ENCODE measurements around the gene PRCD. TPM values are rescaled to one million over a fixed set of nuclear protein-coding genes. Genes with fewer than 3 reads are reported as not detected.

The PRCD gene
- total RNA-seq, 1 donor from 2014 or later = 21.4 TPM

DNA sequence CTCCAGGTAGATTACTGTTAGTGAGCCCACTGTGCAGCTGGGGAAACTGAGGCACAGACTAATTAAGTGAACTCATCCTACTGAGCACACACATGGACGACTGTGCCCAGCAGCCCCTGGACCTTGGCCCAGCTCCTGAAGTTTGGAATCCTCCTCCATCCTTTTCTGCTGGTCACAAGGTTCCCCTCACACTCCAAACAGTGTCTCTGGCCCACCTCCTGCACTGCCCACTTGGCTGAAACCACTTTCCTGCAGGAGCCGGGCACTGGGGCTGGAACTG lies 42.2 kb upstream of the PRCD start:
- intact Hi-C loops (cut with DNase I) = loop anchor here (10.0 kb wide), 1 partner anchor 193 kb away; the partner anchor contains the start of gene QRICH2
- Histone ChIP-seq H3K27me3 (no peaks in the 10 kb centered on the region), H3K36me3 (no peaks in the 10 kb centered on the region), H3K9me3 (no peaks in the 10 kb centered on the region), H3K4me3 (peak overlapping the region; percentile 0 to 25), H3K27ac (peak overlapping the region; percentile 85), H3K4me1 (peaks cover 74% of the 10 kb centered on the region)
- DNase-seq (ENCODE audit: extremely low spot score in 2 of 2) = no peak
- TF ChIP-seq POLR2A (IDR thresholded peaks at IDR 0.05) (no peak), POLR2AphosphoS5 (IDR thresholded peaks at IDR 0.05; ENCODE audit: insufficient read depth in 1 of 2, low read depth in 1 of 2) (no peak)
- TF ChIP-seq, protein P1, sequence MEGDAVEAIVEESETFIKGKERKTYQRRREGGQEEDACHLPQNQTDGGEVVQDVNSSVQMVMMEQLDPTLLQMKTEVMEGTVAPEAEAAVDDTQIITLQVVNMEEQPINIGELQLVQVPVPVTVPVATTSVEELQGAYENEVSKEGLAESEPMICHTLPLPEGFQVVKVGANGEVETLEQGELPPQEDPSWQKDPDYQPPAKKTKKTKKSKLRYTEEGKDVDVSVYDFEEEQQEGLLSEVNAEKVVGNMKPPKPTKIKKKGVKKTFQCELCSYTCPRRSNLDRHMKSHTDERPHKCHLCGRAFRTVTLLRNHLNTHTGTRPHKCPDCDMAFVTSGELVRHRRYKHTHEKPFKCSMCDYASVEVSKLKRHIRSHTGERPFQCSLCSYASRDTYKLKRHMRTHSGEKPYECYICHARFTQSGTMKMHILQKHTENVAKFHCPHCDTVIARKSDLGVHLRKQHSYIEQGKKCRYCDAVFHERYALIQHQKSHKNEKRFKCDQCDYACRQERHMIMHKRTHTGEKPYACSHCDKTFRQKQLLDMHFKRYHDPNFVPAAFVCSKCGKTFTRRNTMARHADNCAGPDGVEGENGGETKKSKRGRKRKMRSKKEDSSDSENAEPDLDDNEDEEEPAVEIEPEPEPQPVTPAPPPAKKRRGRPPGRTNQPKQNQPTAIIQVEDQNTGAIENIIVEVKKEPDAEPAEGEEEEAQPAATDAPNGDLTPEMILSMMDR (IDR thresholded peaks at IDR 0.05) = no peak

DNA sequence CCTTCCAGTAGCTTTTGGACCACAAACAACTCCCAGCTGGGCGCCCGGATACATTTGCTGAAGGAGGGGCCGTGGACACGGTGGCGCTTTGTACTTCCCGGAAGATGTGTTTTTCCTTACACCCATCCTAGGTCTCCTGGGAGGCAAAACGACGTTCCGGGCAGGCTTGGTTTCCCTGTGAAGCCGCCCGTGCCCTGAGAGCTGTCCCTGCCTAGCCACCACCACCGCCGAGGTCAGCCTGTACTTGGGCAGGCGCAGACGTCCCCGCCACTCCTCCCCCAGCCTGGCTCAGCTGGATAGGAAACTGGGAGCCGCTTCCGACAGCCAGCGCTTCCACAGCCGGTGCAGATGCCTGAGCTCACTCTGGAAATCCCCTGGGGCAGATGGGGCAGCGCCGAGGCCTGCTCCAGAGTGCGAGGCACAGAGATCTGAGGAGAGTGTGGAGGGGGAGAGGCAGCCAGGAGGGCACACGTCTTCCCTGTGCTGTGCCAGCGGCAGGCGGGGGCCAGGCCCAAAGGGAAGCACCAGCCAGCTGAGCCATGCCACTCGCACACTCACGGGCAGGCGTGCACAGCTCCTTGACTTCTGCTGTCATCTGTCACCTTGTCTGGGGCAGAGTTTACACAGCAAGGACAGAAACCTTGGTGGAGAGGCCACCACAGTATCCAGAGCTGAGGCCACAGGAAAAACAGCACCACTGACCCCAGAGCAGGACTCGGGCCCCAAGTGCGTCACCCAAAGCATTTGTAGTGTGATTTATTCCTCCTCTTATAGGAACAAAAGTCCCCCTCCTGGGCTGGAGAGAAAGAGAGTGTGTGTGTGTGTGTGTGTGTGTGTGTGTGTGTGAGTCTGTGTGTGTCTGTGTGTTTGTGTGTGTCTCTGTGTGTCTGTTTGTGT lies 41.6 kb upstream of the PRCD start:
- Histone ChIP-seq H3K4me1 (peaks cover 68% of the 10 kb centered on the region), H3K36me3 (no peaks in the 10 kb centered on the region), H3K27me3 (no peaks in the 10 kb centered on the region), H3K4me3 (peak overlapping the region; percentile 0 to 25), H3K27ac (peak overlapping the region; percentile 85), H3K9me3 (no peaks in the 10 kb centered on the region)
- DNase-seq (ENCODE audit: extremely low spot score in 2 of 2) = no peak
- TF ChIP-seq POLR2A (IDR thresholded peaks at IDR 0.05) = no peak
- peak; percentile 47 to 53 for TF ChIP-seq POLR2AphosphoS5 (IDR thresholded peaks at IDR 0.05; ENCODE audit: insufficient read depth in 1 of 2, low read depth in 1 of 2)
- intact Hi-C loops (cut with DNase I) = loop anchor here (10.0 kb wide), 1 partner anchor 193 kb away; the partner anchor contains the start of gene QRICH2

DNA sequence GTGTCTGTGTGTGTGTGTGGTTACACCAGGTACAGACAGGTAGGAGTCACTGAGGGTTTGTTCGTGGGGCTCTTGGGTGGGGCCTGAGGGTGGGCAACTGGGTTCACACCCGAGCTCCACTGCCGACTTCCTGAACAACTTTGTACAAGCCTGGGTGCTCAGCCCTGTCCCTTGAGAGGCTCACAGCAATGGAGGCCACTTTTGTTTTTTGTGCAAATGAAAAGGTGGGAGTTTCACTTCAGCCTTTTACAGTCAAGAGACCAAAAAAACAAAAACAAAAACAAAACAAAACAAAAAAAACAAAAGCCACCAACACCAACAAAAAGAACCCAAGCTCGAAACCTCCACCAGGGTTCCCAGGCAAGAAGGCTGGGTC lies 41.0 kb upstream of the PRCD start:
- no peaks in the 10 kb centered on the region for H3K27me3 ChIP-seq
- no peaks in the 10 kb centered on the region for H3K36me3 ChIP-seq
- TF ChIP-seq POLR2A (IDR thresholded peaks at IDR 0.05) (no peak), POLR2AphosphoS5 (IDR thresholded peaks at IDR 0.05; ENCODE audit: insufficient read depth in 1 of 2, low read depth in 1 of 2) (no peak)
- TF ChIP-seq, protein P1 (IDR thresholded peaks at IDR 0.05) = no peak
- H3K27ac ChIP-seq = peak overlapping the region; percentile 85
- intact Hi-C loops (cut with DNase I) = loop anchor here (10.0 kb wide), 1 partner anchor 194 kb away; the partner anchor contains the start of gene QRICH2
- H3K4me1 ChIP-seq = peaks cover 62% of the 10 kb centered on the region
- DNase-seq (ENCODE audit: extremely low spot score in 2 of 2) = no peak
- H3K4me3 ChIP-seq = peak overlapping the region in 1 of 2 donors; percentile 55
- H3K9me3 ChIP-seq = no peaks in the 10 kb centered on the region

DNA sequence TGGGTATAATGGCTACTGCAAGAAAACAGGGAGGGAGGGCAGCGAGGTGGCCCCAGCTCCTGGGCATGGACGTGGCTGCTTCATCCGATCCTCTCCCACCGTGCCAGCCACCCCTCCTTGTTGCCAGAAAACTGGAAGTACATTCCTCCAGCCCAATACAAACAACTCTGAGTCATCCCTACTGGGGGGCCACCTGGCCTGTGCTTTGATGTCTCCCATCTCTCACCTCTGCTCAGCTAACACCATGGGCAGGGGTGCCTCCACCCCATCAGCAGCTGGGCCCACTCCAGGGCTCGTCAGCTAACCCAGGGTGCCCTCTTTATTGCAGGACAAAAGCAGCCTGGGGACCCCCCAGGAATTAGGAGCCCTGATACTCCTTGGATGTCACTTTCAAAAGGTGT lies 40.6 kb upstream of the PRCD start:
- TF ChIP-seq, protein P1 (IDR thresholded peaks at IDR 0.05) = no peak
- TF ChIP-seq POLR2A (IDR thresholded peaks at IDR 0.05) (no peak), POLR2AphosphoS5 (IDR thresholded peaks at IDR 0.05; ENCODE audit: insufficient read depth in 1 of 2, low read depth in 1 of 2) (no peak)
- Histone ChIP-seq H3K27ac (peak overlapping the region; percentile 85), H3K27me3 (no peaks in the 10 kb centered on the region), H3K9me3 (no peaks in the 10 kb centered on the region), H3K4me1 (peaks cover 58% of the 10 kb centered on the region), H3K36me3 (no peaks in the 10 kb centered on the region), H3K4me3 (peak overlapping the region in 1 of 2 donors; percentile 55)
- DNase-seq (ENCODE audit: extremely low spot score in 2 of 2) = no peak
- intact Hi-C loops (cut with DNase I) = loop anchor here (10.0 kb wide), 1 partner anchor 194 kb away; the partner anchor contains the start of gene QRICH2

DNA sequence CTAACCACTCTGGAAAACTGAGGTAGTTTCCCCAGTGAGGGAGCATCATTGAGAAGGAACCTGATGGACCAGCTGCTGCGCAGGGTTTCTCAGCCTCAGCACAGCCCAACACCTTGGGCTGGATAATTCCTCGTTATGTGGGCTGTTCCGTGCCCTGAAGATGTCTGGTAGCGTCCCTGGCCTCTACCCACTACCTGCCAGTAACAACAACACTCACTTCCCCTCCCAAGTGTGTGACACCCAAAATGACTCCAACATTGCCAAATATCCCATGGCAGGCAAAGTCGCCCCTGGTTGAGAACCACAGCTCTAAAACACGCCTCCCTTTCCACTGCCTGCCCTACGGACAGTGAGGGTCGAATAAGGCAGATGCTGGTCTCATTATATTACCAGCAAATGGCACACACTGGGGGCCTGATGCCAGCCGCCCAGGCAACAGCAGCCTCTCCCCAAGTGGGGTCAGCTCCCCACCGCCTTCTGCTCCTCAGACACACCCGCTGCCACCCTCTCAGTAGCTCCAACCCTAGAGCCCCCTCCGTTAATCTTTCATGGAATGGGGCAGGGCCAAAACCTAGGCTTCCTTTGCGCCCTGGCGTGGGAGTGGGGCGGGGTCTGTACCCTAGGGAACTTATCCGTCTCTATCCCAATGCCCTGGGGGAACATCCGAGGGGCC lies 39.6 kb upstream of the PRCD start:
- Histone ChIP-seq H3K27ac (peak overlapping the region; percentile 85), H3K27me3 (no peaks in the 10 kb centered on the region), H3K4me3 (peak overlapping the region; percentile 55 to 84), H3K36me3 (no peaks in the 10 kb centered on the region), H3K9me3 (no peaks in the 10 kb centered on the region), H3K4me1 (peaks cover 58% of the 10 kb centered on the region)
- intact Hi-C loops (cut with DNase I) = loop anchor here (10.0 kb wide), 1 partner anchor 95 kb away; no protein-coding TSS in a partner anchor
- DNase-seq (ENCODE audit: extremely low spot score in 2 of 2) = no peak
- TF ChIP-seq, protein P1 (IDR thresholded peaks at IDR 0.05) = no peak
- TF ChIP-seq POLR2AphosphoS5 (IDR thresholded peaks at IDR 0.05; ENCODE audit: insufficient read depth in 1 of 2, low read depth in 1 of 2) = no peak
- TF ChIP-seq POLR2A (IDR thresholded peaks at IDR 0.05) = no peak

Data from vagina (tissue), 2 donors.